ENCODE results near the gene CFP.

- TF ChIP-seq POLR2AphosphoS5 (IDR thresholded peaks at IDR 0.05) (no peak), CTCF (IDR thresholded peaks at IDR 0.05) (no peak), POLR2A (IDR thresholded peaks at IDR 0.05) (no peak)
Observed at GRCh38 chrX:47586043-47586787, 43.5 kb downstream of the CFP start.

Data from breast epithelium (tissue), 3 donors.